Activated T-cell treated with anti-CD3 and anti-CD28 coated beads for 48 hours (primary cell): ENCODE measurements around the gene PCSK5.

ENCODE experiments used
- DNase-seq: peaks from one replicate; pipeline ENCODE4 v3.0.0-alpha.2; 2020; ENCODE audit warnings: low read depth

PCSK5 gene

GRCh38 chr9:76191493-76191892 is 301.0 kb downstream of the PCSK5 start:
- DNase-seq = no peak

- no peak for DNase-seq
These were observed 301.5 kb downstream of the PCSK5 start for GRCh38 chr9:76192013-76192412.

GRCh38 chr9:76194896-76195295 is 304.4 kb downstream of the PCSK5 start:
- no peak for DNase-seq

GRCh38 chr9:76198336-76198735 is 307.9 kb downstream of the PCSK5 start:
- DNase-seq = no peak

GRCh38 chr9:76200315-76200714 is 309.8 kb downstream of the PCSK5 start:
- no peak for DNase-seq

- no peak for DNase-seq
These were observed 310.3 kb downstream of the PCSK5 start for GRCh38 chr9:76200745-76201144.

- no peak for DNase-seq
These were observed 312.9 kb downstream of the PCSK5 start for GRCh38 chr9:76203373-76203772.

GRCh38 chr9:76206821-76207220 is 316.3 kb downstream of the PCSK5 start:
- DNase-seq = no peak

- no peak for DNase-seq
These were observed 323.3 kb downstream of the PCSK5 start for GRCh38 chr9:76213751-76214150.

- no peak for DNase-seq
These were observed 324.6 kb downstream of the PCSK5 start for GRCh38 chr9:76215066-76215465.

GRCh38 chr9:76216161-76216649 is 325.7 kb downstream of the PCSK5 start:
- DNase-seq = no peak

- DNase-seq = no peak
These were observed 327.8 kb downstream of the PCSK5 start for GRCh38 chr9:76218117-76218885.

GRCh38 chr9:76218886-76219445 is 328.5 kb downstream of the PCSK5 start:
- no peak for DNase-seq

GRCh38 chr9:76219560-76220151 is 329.2 kb downstream of the PCSK5 start:
- DNase-seq = no peak

- DNase-seq = no peak
These were observed 330.9 kb downstream of the PCSK5 start for GRCh38 chr9:76221423-76221822.

GRCh38 chr9:76223749-76224340 is 333.4 kb downstream of the PCSK5 start:
- DNase-seq = no peak

- no peak for DNase-seq
These were observed 336.7 kb downstream of the PCSK5 start for GRCh38 chr9:76227156-76227555.

GRCh38 chr9:76231001-76231400 is 340.5 kb downstream of the PCSK5 start:
- DNase-seq = no peak

GRCh38 chr9:76232861-76233489 is 342.5 kb downstream of the PCSK5 start:
- DNase-seq = no peak

- DNase-seq = no peak
These were observed 350.1 kb downstream of the PCSK5 start for GRCh38 chr9:76240578-76240977.

- no peak for DNase-seq
These were observed 355.0 kb downstream of the PCSK5 start for GRCh38 chr9:76245518-76245917.

GRCh38 chr9:76246680-76247079 is 356.2 kb downstream of the PCSK5 start:
- no peak for DNase-seq
